GM10248 (cell line): ENCODE results near the gene PRIMA1.

Source experiments
- CTCF ChIA-PET: fragments of 300-600 bp; sonication (Branson Sonifier 250); formaldehyde crosslinking; extraction: SDS; loops from one replicate; lab custom pipeline; 2021; ENCODE audit warnings: antibody characterized with exemption; lab: Yijun Ruan, JAX
- POLR2A ChIA-PET: fragments of 350-650 bp; sonication (Branson Sonifier 250); formaldehyde crosslinking; extraction: SDS; loops from one replicate; lab custom pipeline; 2020; ENCODE audit warnings: antibody characterized with exemption; lab: Yijun Ruan, JAX
- DNase-seq: peaks from one replicate; pipeline ENCODE4 v3.0.0; 2012; ENCODE audit errors: extremely low spot score
- CTCF ChIP-seq: IDR thresholded peaks from 2 replicates; pipeline ENCODE4 v1.5.1; 2012; ENCODE audit warnings: mild to moderate bottlenecking, low read depth; ENCODE audit errors: extremely low read depth, missing control alignments, control extremely low read depth

PRIMA1 gene

DNA sequence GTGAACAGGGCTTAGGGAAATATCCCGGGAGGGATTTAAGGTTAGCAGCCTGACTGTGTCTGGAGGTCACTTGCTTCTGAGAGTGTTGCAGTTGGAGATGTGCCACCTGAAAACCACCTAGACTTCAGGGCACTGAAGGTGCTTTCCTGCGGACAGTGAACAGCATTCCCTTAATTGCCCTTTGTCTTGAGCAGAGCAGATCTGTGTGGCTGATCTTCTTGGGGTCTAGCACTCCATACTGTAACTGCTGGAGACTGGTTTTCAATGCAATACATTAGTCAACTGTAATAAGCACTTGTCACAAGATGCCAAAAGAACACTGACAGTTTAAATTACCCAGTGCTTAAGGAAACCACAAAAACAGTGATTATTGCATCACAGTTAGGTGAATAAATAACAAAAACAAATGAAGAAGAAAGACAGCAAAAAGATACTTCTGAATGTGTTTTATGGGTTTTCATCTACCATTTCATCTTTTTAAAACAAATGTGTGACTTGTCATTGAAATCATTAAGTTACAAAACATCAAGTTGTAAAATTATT is 111.8 kb downstream of the PRIMA1 start:
- DNase-seq: no peak
- ChIA-PET CTCF (no interaction called here), POLR2A (no interaction called here)
- TF ChIP-seq CTCF: no peak

DNA sequence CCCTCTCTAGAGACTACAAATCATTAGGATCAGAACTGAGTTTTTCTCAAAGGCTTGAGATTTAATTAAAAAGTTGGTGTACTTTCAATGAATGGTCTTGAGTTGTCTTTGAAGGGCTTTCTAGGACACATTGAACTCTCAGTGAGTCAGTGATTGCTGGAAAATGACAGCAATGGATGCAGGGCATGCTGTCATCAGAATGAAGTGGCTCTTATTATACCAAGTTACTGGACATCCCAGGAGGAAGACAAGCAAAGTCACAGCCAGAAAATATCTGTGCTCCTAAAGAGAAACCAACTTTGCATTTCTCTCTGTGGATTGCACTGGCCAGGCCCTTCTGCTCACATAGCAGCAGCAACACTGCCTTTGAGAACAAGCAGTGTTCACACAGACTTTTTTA is 112.6 kb downstream of the PRIMA1 start:
- no peak for TF ChIP-seq CTCF

GRCh38 chr14:93674343-93674742 is 113.9 kb downstream of the PRIMA1 start:
- DNase-seq: no peak
- POLR2A ChIA-PET: no interaction called here
- no peak for TF ChIP-seq CTCF
- CTCF ChIA-PET: no interaction called here

More for the DNA sequence above, 112.6 kb downstream of the PRIMA1 start:
- POLR2A ChIA-PET: no interaction called here
- no peak for DNase-seq
- CTCF ChIA-PET: no interaction called here

DNA sequence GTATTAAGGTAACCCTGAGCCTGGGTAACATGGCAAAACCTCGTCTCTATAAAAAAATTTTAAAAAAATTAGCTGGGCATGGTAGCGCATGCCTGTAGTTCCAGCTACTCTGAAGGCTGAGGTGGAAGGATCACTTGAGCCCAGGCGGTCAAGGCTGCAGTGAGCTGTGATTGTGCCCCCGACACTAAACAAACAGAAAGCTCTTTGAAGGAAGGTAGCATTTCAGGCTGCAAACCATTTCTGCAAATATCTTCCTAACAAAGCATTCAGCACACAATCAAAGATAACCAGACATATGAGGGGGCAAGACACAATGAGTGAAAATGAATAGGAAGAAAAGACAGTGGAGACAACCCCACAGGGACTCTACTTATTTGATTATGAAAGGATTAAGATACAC is 118.7 kb downstream of the PRIMA1 start:
- no peak for TF ChIP-seq CTCF
- POLR2A ChIA-PET: no interaction called here
- CTCF ChIA-PET: no interaction called here
- no peak for DNase-seq
